OCI-LY3 (cell line): Measurements from ENCODE around the gene MTCL1.

ENCODE experiments used
- CTCF ChIP-seq: fragments of 200-600, 300-600 bp; sonication (generic); IDR thresholded peaks from 2 replicates; pipeline ENCODE4 v1.5.1; 2014; ENCODE audit warnings: antibody characterized with exemption, low read length, low read depth
- EZH2phosphoT487 ChIP-seq: fragments of 200-600 bp; shearing (Covaris generic); IDR thresholded peaks from 2 replicates; pipeline ENCODE4 v1.6.1; 2018; ENCODE audit warnings: antibody characterized with exemption, mixed run types, low read depth

- TF ChIP-seq CTCF: no peak
- no peak for TF ChIP-seq EZH2phosphoT487
These were observed 30.3 kb upstream of the MTCL1 start for GRCh38 chr18:8675057-8675456.
